Skin epidermis (tissue), 12 donors: ENCODE data around the gene ARID5B.
A peak's percentile ranks its signal among the peaks of the same experiment; 100 is the strongest.
"Not testable (repeated sequence)": the region's sequence is repeated elsewhere in the genome, so short reads cannot be mapped to it uniquely, and the experiment has no call there.

Experiments used
- H3K27ac ChIP-seq, 21 experiments: fragments of 200-600 bp; sonication (generic) in 11 of 21; one replicate each; pipeline ENCODE4 v1.5.0; 2020; ENCODE audit warnings: mild to moderate bottlenecking in 3 of 21, inconsistent platforms in 2 of 21, moderate library complexity in 2 of 21
- H3K4me3 ChIP-seq, 7 experiments: fragments of 200-600 bp; sonication (generic) in 2 of 7; one replicate each; pipeline ENCODE4 v1.5.0; 2020; ENCODE audit warnings: inconsistent platforms in 2 of 7, mild to moderate bottlenecking in 2 of 7, moderate library complexity in 1 of 7

Gene ARID5B

DNA sequence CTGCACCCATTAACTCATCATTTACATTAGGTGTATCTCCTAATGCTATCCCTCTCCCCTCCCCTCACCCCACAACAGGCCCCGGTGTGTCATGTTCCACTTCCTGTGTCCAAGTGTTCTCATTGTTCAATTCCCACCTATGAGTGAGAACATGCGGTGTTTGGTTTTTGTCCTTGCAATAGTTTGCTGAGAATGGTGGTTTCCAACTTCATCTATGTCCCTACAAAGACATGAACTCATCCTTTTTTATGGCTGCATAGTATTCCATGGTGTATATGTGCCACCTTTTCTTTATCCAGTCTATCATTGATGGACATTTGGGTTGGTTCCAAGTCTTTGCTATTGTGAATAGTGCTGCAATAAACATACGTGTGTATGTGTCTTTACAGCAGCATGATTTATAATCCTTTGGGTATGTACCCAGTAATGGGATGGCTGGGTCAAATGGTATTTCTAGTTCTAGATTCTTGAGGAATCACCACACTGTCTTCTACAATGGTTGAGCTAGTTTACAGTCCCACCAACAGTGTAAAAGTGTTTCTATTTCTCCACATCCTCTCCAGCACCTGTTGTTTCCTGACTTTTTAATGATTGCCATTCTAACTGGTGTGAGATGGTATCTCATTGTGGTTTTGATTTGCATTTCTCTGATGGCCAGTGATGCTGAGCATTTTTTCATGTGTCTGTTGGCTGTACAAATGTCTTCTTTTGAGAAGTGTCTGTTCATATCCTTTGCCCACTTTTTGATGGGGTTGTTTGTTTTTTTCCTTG is 75.6 kb downstream of the ARID5B start:
- not testable (repeated sequence) for H3K4me3 ChIP-seq, H3K27ac ChIP-seq

DNA sequence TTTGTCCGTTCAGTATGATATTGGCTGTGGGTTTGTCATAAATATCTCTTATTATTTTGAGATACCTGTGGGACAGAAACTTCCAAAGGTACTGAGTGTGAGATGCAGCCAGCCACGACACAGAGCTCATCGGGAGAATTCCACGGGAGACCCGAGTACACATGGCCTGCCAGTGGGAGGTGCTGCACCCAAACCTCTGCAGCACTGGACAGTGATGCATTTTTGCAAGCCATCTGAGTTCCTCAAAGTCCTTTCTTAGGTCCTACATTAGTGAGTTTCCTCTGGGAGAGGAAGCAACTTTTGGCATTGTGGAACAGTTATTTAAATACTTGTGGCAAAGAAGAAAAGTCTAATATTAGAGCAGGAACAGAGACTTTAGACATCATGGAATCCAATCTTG is 77.5 kb downstream of the ARID5B start:
- Histone ChIP-seq H3K27ac (peak overlapping the region in 3 of 21 experiments; percentile 5 to 17 (median 7)), H3K4me3 (no peak overlapping the region)

- Histone ChIP-seq H3K27ac (peak overlapping the region in 1 of 21 experiments; percentile 47), H3K4me3 (no peak overlapping the region)
Observed at GRCh38 chr10:61981460-61981859, 80.0 kb downstream of the ARID5B start.

- no peak overlapping the region for H3K4me3 ChIP-seq
Observed at GRCh38 chr10:61983255-61983654, 81.8 kb downstream of the ARID5B start.

GRCh38 chr10:61984803-61985418 is 83.4 kb downstream of the ARID5B start:
- Histone ChIP-seq H3K27ac (no peak overlapping the region), H3K4me3 (no peak overlapping the region)

More at GRCh38 chr10:61983255-61983654, 81.8 kb downstream of the ARID5B start:
- H3K27ac ChIP-seq, result no peak overlapping the region

DNA sequence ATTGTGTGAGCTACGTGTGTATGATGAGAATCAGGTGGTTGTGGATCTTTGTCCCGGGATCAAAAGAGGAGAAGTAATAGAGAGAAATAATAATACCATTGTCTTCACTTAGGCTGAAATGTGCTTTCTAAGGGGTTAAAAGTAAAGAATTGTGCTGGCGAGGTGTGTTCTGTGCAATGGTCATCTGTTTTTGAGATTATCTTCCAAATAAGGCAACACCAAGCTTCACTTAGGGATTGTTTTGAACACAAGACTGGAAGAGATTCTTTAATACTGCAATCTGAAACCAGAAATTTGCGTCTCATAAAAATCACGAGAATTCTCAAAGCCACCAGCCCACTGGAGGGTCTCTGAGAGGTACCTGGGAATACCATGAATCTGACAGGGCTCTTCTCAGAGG is 84.2 kb downstream of the ARID5B start:
- Histone ChIP-seq H3K4me3 (no peak overlapping the region), H3K27ac (peak overlapping the region in 3 of 21 experiments; percentile 22 to 65 (median 42))

DNA sequence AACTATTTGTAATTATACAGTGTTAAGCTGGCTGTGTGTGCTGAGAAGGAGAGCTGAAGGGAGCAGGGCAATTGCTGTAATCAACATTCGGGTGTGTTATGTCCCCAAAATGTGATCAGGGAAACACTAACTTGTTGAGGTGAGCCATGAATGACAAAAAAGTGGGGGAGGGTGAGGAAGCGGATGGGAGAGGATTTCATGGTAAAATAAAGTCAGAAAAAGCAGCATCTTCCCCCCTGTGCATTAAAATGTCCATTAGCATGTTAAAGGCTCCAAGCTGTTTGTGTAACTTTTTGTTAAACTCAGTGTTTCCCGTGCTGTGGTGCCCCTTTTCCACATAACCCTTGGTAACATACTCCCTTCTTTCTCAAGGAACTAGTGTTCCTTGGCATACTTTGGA is 84.9 kb downstream of the ARID5B start:
- H3K27ac ChIP-seq, result peak overlapping the region in 6 of 21 experiments; percentile 52 to 76 (median 69)
- H3K4me3 ChIP-seq, result no peak overlapping the region

DNA sequence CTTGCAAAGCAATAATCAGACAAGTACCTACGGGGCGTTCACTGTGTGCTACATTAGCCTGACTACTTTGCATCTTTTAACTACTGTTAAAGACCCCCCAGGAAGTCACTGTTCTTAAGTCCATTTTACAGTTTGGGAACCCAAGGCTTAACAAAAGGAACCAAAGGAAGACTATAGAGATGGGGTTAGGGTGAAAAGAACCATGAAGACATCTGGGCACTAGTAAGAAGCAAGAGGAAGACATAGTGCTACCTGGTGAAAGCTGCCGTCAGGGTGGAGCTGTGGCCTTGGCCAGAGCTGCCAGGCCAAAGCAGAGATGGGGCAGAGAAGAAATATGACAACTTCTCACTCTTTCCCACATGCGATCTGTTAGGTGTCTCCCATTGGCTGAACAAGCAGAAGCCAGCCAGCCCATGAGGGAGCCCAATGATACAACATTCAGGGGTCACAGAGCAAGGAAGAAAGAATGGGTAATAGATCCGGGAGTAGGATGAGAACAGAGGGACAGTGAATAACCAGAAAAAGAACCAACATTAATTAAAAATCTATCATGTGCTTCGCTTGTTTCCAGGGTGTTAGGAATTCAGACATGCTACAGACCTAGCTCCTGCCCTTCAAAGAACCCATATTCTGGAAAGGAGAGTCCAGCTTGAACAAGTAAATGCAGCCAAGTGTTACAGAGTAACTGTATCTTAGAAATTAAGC is 85.4 kb downstream of the ARID5B start:
- H3K27ac ChIP-seq, result peak overlapping the region in 12 of 21 experiments; percentile 5 to 76 (median 55)

DNA sequence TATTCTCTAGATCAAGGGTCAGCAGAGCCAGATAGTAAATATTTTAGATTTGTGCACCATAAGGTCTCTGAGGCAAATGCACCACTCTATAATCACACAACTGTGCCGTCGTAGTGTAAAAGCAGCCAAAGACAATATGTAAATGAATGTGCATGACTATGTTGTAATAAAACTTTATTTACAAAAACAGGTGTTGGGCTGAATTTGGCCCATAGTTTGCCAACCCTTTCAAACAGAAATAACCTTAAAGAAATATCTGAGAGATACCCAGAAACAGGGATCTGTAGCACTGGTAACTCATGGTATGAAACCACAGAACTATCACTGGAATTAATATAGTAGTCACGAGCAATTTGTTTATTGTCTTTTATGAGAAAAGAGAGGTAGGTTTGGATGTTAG is 86.0 kb downstream of the ARID5B start:
- Histone ChIP-seq H3K4me3 (no peak overlapping the region), H3K27ac (peak overlapping the region in 16 of 21 experiments; percentile 5 to 76 (median 54))

More for the DNA sequence above, 85.4 kb downstream of the ARID5B start:
- no peak overlapping the region for H3K4me3 ChIP-seq

GRCh38 chr10:61987951-61988379 is 86.5 kb downstream of the ARID5B start:
- H3K27ac ChIP-seq, result peak overlapping the region in 17 of 21 experiments; percentile 5 to 76 (median 56)
- no peak overlapping the region for H3K4me3 ChIP-seq

DNA sequence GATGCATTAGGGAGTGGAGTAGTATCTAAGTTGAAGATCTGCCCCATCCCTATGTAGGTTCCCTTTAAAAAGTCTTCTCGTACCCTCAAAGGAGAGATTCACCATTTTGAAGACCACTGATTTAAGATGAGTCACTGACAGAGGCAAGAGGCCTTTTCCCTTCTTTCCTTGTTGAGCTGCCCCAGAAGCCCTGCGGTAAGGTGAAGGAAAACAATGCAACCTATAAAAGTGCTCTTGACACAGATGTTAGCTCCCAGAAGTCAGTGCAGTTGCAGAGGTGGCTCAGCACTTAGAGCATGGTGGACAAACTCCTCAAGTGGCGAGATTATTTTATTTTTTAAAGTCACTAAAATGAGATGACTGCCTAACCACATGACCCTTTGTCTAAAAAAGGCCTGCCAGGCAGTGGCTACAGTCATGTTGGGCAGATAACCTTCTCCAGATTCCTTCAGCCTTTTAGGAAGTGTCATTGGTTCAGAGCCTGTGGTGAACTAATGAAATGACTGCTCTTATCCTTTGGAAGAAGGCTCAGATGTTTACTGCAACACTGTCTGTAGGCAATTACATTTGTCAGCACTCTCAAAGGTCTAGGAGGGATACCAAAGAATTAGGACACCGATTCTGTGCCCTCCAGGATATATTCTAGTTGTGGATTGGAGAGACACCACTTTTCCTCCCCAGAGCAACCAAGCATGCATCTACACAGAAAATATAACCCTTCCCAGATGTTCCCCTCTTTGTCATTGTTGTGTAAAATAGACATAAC is 88.7 kb downstream of the ARID5B start:
- H3K27ac ChIP-seq, result peak overlapping the region in 9 of 21 experiments; percentile 5 to 93 (median 54)
- H3K4me3 ChIP-seq, result no peak overlapping the region

DNA sequence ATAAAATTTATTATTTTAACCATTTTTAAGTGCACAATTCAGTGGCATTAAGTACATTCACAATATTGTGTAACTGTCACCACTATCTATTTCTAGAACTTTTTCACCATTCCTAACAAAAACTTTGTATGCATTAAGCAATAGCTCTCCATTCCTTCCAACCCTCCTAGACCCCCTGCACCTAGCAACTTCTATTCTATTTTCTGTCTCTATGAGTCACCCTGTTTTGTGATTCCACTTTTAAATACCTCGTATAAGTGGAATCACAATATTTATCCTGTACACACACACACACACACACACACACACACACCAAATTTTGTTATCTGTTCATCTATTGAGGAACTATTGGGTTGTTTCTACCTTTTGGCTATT is 89.2 kb downstream of the ARID5B start:
- peak overlapping the region in 5 of 21 experiments; percentile 52 to 93 (median 83) for H3K27ac ChIP-seq
- H3K4me3 ChIP-seq, result no peak overlapping the region

- peak overlapping the region in 10 of 21 experiments; percentile 66 to 93 (median 83) for H3K27ac ChIP-seq
- H3K4me3 ChIP-seq, result no peak overlapping the region
Observed at GRCh38 chr10:61991166-61991565, 89.7 kb downstream of the ARID5B start.

DNA sequence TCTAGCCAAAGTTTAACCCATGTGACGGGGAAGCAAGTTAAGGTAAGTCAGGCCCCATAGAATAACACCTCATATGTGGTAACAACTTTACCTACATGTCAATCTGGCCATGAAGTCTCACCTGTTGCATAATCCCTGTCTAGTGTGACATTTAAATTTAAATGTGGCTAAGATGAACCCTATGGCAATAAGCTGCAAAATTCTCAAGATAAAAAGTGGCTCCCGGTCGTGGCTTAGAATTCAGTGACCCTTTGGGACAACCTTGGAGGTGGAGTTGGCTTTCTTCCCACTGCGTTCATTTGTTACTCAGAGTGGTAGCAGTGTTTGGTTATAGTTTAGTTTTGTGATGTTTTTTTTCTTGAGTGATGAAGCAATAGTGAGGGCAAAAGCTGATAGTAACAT is 90.6 kb downstream of the ARID5B start:
- Histone ChIP-seq H3K4me3 (no peak overlapping the region), H3K27ac (peak overlapping the region in 20 of 21 experiments; percentile 38 to 93 (median 82))

DNA sequence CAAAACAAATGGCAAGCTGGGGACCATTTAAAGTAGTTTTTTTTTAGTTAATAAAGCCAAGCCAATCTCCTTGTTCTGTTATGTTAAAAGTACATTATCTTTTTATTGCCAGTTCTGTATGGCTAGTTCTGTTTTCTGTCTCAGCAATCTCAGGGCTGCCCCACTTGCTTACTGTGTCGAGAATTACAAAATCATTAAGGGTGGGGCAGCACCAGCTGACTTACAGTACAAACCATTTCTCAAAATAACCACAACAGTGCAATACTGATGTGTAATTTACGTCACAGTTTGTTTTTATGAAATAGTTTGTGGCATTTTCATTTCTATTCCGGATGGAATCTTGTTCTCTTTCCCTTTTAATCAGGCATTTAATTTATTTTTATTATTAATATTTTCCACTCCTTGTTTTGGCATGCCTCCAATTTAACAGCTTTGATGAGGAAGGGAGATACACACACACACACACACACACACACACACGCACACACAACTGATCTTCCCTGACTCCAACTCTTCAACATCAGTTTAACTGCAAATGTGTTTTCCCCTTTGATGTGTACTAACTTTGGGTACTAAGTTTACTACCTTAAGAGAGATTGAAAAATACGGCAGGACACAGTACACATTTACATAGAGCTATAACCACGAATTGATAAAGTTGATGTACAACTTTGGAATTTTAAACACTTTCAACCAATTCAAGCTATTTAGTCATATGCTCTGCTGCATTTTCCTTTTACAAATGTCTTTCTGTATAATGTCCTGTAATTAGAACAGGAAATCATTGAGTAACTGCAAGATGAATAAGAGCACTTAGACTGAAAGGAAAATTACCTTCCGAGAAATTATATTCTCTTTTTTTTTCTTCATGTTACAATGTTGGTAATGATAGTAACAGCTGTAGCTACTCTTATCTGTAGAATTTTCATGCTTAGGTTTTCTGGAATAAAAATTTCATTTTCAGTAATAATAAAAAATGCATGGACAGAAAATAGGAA is 91.5 kb downstream of the ARID5B start:
- Histone ChIP-seq H3K4me3 (peak overlapping the region in 3 of 7 experiments; percentile 1 to 2 (median 2)), H3K27ac (peak overlapping the region in 20 of 21 experiments; percentile 32 to 93 (median 83))

- H3K27ac ChIP-seq, result peak overlapping the region in 19 of 21 experiments; percentile 65 to 93 (median 83)
- H3K4me3 ChIP-seq, result peak overlapping the region in 2 of 7 experiments; percentile 2
Observed at GRCh38 chr10:61993711-61994401, 92.4 kb downstream of the ARID5B start.

DNA sequence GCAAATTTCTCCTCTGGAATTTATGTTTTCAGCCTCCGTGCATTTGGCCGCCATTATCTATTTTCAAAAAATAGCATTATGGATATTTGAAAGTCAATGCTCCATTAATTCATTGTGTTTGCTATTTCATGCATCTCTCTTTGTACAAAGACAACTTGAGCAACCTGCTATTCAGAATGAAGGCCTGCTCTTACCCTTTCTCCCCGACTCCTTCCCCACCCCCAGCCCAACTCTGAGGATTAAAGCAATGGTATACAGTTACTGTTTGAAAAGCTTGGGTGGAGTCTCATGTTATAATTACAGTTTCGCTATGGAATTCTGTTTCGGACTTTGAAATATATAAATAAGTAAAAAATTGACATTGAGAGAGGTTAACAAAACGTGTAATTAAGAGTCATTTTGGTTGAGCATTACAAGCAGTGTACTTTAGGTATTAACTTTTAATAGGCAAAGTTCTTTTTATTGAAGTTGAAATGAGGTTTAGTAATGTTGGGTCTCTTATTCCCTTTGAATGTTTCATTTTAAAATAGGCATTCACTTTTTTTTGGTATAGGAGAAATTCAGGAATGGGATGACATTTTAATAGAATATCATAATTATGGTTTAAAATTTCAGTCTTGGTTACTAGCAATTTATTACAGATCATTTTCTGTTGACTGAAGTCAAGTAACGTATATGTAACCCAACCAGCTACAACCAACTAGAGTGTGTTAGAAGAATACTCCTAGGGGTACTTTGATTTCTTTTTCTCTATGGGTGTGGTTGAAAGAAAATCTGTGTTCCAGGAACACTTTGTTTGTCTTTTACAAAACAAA is 93.1 kb downstream of the ARID5B start:
- peak overlapping the region in 17 of 21 experiments; percentile 11 to 93 (median 83) for H3K27ac ChIP-seq
- no peak overlapping the region for H3K4me3 ChIP-seq
